ENCODE data around the gene TBL3.

The TBL3 gene

DNA sequence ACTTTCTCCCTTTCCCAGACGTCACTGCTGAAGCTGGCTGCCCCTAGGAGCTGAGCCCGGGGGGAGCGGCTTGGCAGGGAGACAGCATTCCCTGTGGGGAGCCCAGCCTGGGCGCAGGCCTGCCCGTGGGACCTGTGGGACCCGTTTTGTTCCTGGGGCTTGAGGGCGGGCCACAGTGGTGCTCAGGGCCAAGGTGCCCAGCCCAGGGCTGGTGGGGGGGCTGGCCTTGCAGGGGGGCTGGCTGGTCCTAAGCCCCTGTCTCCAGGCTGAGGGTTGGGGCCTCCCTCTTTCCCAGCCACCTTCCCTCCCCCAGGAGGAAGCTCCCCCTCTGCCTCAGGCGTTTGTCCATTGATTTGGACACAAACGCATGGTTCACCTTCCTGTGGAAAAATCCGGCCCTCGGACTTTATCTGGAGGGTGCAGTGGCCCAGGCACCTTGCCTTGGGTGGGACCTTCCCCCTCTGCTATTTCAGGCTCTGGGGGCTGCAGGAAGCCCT lies 59.3 kb downstream of the TBL3 start:
- DNase-seq (ENCODE audit: low read depth), result no peak
- TF ChIP-seq CTCF (IDR thresholded peaks at IDR 0.05; ENCODE audit: low read depth, low read length, missing control alignments), result no peak
- H3K4me3 ChIP-seq (ENCODE audit: low read depth, low read length), result no peak overlapping the region
- in situ Hi-C loops (cut with HindIII; ENCODE audit: low sequenced_read_pairs), result loop anchor here (10.0 kb wide), 1 partner anchor 134 kb away; no protein-coding TSS in a partner anchor

Data from astrocyte of the cerebellum (primary cell).